GM12891 (cell line): Measurements from ENCODE around the gene S100A10.

Experiments used
- PAX5 ChIP-seq: IDR thresholded peaks from 2 replicates; pipeline ENCODE4 v1.6.1; 2011; ENCODE audit warnings: low read length, moderate library complexity, mild to moderate bottlenecking; ENCODE audit not compliant: insufficient read depth, severe bottlenecking
- POLR2A ChIP-seq: IDR thresholded peaks from 2 replicates; pipeline ENCODE4 v1.6.1; 2011; ENCODE audit warnings: low read depth, low read length, control low read depth
- POLR2AphosphoS5 ChIP-seq: IDR thresholded peaks from 2 replicates; pipeline ENCODE4 v1.6.1; 2011; ENCODE audit warnings: low read depth, low read length, control low read depth
- POU2F2 ChIP-seq: IDR thresholded peaks from 2 replicates; pipeline ENCODE4 v1.6.1; 2011; ENCODE audit warnings: low read depth, mild to moderate bottlenecking, control low read depth, low read length, moderate library complexity
- SPI1 ChIP-seq: IDR thresholded peaks from 2 replicates; pipeline ENCODE4 v1.6.1; 2011; ENCODE audit warnings: low read depth, low read length, control low read depth
- TAF1 ChIP-seq: IDR thresholded peaks from 2 replicates; pipeline ENCODE4 v1.6.1; 2011; ENCODE audit warnings: low read depth, low read length, control low read depth

- no peak for TF ChIP-seq TAF1
- no peak for TF ChIP-seq POLR2AphosphoS5
- TF ChIP-seq PAX5: no peak
- no peak for TF ChIP-seq POLR2A
- TF ChIP-seq SPI1: no peak
- TF ChIP-seq POU2F2: no peak
Observed at GRCh38 chr1:151949371-151950193, 44.1 kb downstream of the S100A10 start.
